BJ (cell line): ENCODE measurements around the gene MGME1. TPM values are rescaled to one million over a fixed set of nuclear protein-coding genes. Genes with fewer than 3 reads are reported as not detected.

ENCODE experiments used
- CTCF ChIA-PET: fragments of 350-600 bp; formaldehyde crosslinking; extraction: SDS; loops from one replicate; lab custom pipeline; 2021; ENCODE audit warnings: antibody characterized with exemption, inconsistent platforms; lab: Yijun Ruan, JAX
- POLR2A ChIA-PET: fragments of 300-600 bp; sonication (Branson Sonifier 250); formaldehyde crosslinking; extraction: SDS; loops from one replicate; lab custom pipeline; 2021; ENCODE audit warnings: antibody characterized with exemption; lab: Charles Lee
- DNase-seq: peaks from one replicate; pipeline ENCODE4 v3.0.0-alpha.2; 2011; ENCODE audit warnings: low read depth
- H3K27me3 ChIP-seq: 2 replicates; pipeline ENCODE4 v1.6.0; 2011; ENCODE audit warnings: low read length; ENCODE audit not compliant: control insufficient read depth, insufficient read depth
- H3K36me3 ChIP-seq: 2 replicates; pipeline ENCODE4 v1.5.1; 2011; ENCODE audit warnings: low read length; ENCODE audit not compliant: control insufficient read depth, insufficient read depth
- H3K4me3 ChIP-seq: 2 replicates; pipeline ENCODE4 v1.5.1; 2011; ENCODE audit warnings: low read depth, mild to moderate bottlenecking, control low read depth, low read length
- polyA plus RNA-seq: library from polyadenylated mRNA; depleted of rRNA; stranded (reverse); fragments of >200 nt; gene quantifications from 2 replicates; pipeline ENCODE4 v1.2.3, GENCODE V29; 2011
- TF ChIP-seq, protein P1 (sequence below): IDR thresholded peaks from 2 replicates; pipeline ENCODE4 v1.5.1; 2011; ENCODE audit warnings: low read depth, mild to moderate bottlenecking, control low read depth, inconsistent platforms, low read length, moderate library complexity; ENCODE audit not compliant: insufficient read depth

Gene MGME1
- polyA plus RNA-seq, 1 experiment = 7.2 TPM

- no peaks in the 10 kb centered on the region for H3K27me3 ChIP-seq
- CTCF ChIA-PET = interaction anchor here (1.7 to 1.9 kb wide), 2 partner anchors 20 to 278 kb away, joined by 4 to 6 read pairs; no protein-coding TSS in a partner anchor
- no peak for DNase-seq
- TF ChIP-seq, protein P1, sequence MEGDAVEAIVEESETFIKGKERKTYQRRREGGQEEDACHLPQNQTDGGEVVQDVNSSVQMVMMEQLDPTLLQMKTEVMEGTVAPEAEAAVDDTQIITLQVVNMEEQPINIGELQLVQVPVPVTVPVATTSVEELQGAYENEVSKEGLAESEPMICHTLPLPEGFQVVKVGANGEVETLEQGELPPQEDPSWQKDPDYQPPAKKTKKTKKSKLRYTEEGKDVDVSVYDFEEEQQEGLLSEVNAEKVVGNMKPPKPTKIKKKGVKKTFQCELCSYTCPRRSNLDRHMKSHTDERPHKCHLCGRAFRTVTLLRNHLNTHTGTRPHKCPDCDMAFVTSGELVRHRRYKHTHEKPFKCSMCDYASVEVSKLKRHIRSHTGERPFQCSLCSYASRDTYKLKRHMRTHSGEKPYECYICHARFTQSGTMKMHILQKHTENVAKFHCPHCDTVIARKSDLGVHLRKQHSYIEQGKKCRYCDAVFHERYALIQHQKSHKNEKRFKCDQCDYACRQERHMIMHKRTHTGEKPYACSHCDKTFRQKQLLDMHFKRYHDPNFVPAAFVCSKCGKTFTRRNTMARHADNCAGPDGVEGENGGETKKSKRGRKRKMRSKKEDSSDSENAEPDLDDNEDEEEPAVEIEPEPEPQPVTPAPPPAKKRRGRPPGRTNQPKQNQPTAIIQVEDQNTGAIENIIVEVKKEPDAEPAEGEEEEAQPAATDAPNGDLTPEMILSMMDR = no peak
- no peaks in the 10 kb centered on the region for H3K36me3 ChIP-seq
- POLR2A ChIA-PET = no interaction called here
- no peak overlapping the region for H3K4me3 ChIP-seq
These were observed 35.7 kb upstream of the MGME1 start for GRCh38 chr20:17933121-17933520.

- no peaks in the 10 kb centered on the region for H3K27me3 ChIP-seq
- no peak for DNase-seq
- no peaks in the 10 kb centered on the region for H3K36me3 ChIP-seq
- ChIA-PET POLR2A (interaction anchor here (0.7 kb wide), 1 partner anchor 64 kb away, joined by 3 read pairs; no protein-coding TSS in a partner anchor), CTCF (interaction anchor here (0.8 to 1.9 kb wide), 2 partner anchors 19 to 253 kb away, joined by 3 to 4 read pairs; no protein-coding TSS in a partner anchor)
- TF ChIP-seq, protein P1 = no peak
- H3K4me3 ChIP-seq = no peak overlapping the region
These were observed 35.1 kb upstream of the MGME1 start for GRCh38 chr20:17933711-17934110.

- peak; percentile 52 for DNase-seq
- Histone ChIP-seq H3K36me3 (no peaks in the 10 kb centered on the region), H3K4me3 (no peak overlapping the region), H3K27me3 (no peaks in the 10 kb centered on the region)
- ChIA-PET CTCF (interaction anchor here (0.5 to 1.9 kb wide), 5 partner anchors 19 to 328 kb away, joined by 3 to 4 read pairs (median 3); no protein-coding TSS in a partner anchor), POLR2A (interaction anchor here (0.7 kb wide), 1 partner anchor 64 kb away, joined by 3 read pairs; no protein-coding TSS in a partner anchor)
- TF ChIP-seq, protein P1 = no peak
These were observed 34.5 kb upstream of the MGME1 start for GRCh38 chr20:17934141-17934862.

DNA sequence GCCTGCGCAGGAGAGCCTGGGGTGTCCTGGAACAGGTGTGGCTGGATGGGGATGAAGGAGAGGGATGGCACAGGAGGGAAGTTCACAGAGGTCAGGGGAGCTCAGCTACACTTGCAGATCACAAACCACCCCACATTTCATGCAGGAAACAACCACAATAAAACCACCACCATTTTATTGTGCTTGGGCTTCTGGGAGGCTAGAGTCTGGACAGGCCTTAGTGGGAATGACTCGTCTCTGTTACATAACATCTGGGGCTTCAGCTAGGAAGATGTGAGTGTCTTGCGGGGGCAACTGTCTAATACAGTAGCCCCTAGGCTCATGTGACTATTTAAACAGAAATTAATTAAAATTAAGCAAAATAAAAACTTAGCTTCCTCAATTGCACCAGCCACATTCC, 33.6 kb upstream of the MGME1 start:
- ChIA-PET CTCF (interaction anchor here (0.9 to 4.9 kb wide), 6 partner anchors 8 to 431 kb away, joined by 3 to 39 read pairs (median 3); partner anchors contain the start of gene RRBP1), POLR2A (no interaction called here)
- peaks cover under 1% of the 10 kb centered on the region; the same call in 1 of the 2 replicates for H3K36me3 ChIP-seq
- H3K4me3 ChIP-seq = no peak overlapping the region
- DNase-seq = no peak
- H3K27me3 ChIP-seq = no peaks in the 10 kb centered on the region
- TF ChIP-seq, protein P1 = no peak

GRCh38 chr20:17935761-17936160, 33.1 kb upstream of the MGME1 start:
- TF ChIP-seq, protein P1 = no peak
- peaks cover 2% of the 10 kb centered on the region; the same call in 1 of the 2 replicates for H3K36me3 ChIP-seq
- no peaks in the 10 kb centered on the region for H3K27me3 ChIP-seq
- POLR2A ChIA-PET = no interaction called here
- H3K4me3 ChIP-seq = no peak overlapping the region
- DNase-seq = no peak
- CTCF ChIA-PET = interaction anchor here (0.9 to 4.9 kb wide), 7 partner anchors 9 to 432 kb away, joined by 3 to 39 read pairs (median 4); partner anchors contain the start of gene RRBP1
